Activated effector memory CD4-positive, alpha-beta T cell treated with anti-CD3 and anti-CD28 coated beads, Interleukin-2, amount 50 U/mL, for 16 hours (primary cell): ENCODE results near the gene EIF3I.

Experiments
- DNase-seq: peaks from one replicate; pipeline ENCODE4 v3.0.0-alpha.2; 2020

Gene EIF3I

DNA sequence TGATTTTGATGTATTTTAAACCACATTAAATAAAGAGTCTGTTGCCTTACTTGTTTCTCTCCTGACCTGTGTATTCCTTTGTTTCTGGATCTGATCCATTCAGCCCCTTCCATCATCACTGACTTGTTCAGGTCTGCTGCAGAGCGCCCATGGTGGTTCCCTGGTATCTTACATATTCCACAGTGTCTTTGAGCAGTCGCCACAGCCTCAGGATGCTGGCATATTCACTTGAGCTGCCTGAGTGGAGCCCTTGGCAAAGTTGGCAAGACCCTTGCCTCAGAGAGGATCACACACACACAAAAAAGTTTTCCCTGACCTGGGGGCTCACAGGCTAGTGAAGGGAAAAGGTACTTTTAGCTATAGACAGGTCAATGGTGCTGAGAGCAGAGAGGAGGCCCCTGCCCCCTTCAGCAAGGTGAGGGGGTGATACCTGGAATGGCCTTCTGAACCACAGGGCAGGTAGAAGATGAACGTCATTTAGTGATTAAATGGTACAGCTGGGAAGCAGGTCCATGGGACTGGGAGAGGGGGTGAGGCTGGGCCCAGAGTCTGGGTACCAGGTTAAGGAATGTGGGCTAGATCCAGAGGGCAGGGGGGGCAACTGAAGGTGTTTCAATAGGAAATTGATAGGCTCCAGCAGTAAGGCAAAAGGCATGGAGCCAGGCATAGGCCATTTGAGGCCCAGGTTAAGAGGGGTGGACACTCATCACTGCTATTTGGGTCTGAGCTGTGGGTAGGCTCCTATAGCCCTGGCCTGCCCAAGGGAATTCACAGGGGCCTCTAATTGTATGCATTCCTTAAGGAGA, 23.8 kb upstream of the EIF3I start:
- no peak for DNase-seq

DNA sequence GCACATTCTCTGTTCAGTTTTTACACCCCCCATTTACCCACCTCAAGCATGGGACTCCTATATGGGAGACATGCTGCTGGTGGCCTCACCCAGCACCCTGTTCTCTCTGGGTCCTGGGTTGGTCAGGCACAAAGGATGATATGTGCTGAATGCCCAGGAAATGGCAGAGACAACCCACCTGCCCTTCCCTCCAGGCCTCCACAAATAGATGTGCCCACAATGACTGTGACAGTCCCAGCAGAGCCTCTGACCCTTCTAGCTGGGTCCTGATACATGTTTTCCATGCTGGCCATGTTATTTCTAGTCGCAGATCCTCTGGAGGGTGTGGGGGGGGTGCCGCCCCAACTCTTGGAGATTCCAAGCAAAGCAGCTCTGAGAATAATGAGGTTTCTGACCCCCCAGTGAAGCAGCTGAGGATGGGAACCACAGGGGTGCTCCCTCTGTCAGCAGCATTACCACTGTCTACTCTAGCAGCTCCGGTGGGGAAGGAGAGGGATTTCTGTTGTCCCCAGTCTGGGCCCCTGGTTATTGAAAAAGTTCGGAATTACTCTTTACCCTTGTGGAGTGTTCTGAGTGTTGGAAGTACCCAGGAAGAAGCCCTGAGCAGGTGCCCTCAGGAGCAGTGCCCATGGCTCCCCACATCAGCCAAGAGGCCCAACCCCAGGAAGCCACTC, 23.0 kb upstream of the EIF3I start:
- DNase-seq, result no peak

DNA sequence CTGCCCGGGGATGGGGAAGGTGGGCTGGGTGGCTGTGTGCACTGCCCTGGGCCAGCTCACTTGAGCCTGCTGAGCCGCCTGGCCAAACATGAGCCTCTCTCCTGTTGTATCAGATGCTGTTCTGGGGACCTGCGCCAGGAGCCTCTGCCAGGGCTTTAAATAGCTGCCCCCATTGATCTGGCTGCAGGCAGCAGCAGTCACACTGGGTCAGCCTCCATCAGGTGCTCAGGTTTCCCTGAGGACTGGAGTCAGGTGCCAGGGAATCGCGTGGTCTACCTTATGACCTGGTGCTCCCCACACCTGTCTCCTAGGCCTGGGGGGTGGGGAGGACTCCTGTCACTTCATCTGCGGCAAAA, 22.5 kb upstream of the EIF3I start:
- no peak for DNase-seq

DNA sequence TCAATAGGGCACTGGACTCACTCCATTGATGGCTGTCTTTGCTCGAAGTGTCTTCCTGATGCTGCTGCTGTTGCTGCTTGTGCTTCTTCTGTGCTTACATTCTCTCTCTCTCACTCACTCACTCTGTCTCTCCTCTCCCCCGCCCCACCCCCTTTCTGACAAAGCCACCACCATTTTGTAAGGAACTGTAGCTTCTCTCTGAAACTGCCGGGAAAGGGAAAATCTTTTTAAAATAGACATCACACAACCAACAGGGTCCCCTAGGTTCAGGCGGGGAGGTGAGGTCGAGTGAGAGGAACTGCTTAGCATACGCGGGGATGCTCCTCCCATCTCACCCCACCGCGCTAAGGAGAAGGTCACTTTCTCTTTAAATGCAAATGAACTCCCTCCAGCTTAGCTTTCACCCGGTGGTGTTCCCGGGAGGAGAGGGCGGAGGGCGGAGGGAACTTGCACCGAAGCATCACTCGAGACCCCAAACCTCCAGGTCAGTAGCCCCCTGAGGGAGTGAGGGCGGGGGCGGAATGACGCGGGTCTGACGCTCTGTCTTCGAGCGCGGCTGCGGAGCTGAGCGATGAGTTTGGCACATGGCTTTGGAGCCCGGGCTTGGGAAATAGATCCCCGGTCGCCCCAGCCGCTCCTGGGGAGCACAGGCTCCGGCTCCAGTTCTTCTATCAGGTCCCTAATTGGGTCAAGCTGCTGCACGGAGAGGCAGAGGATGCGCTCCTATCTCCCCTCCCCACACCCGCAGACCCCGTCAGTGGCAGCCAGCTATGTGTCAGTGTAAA, 21.8 kb upstream of the EIF3I start, which contains the start of gene CCDC28B:
CCDC28B (plus strand) TSS at position 370 of the 785 bp plus-strand sequence. CDS start 1,341 bp downstream, outside the sequence.
- DNase-seq, result peak; percentile 82

DNA sequence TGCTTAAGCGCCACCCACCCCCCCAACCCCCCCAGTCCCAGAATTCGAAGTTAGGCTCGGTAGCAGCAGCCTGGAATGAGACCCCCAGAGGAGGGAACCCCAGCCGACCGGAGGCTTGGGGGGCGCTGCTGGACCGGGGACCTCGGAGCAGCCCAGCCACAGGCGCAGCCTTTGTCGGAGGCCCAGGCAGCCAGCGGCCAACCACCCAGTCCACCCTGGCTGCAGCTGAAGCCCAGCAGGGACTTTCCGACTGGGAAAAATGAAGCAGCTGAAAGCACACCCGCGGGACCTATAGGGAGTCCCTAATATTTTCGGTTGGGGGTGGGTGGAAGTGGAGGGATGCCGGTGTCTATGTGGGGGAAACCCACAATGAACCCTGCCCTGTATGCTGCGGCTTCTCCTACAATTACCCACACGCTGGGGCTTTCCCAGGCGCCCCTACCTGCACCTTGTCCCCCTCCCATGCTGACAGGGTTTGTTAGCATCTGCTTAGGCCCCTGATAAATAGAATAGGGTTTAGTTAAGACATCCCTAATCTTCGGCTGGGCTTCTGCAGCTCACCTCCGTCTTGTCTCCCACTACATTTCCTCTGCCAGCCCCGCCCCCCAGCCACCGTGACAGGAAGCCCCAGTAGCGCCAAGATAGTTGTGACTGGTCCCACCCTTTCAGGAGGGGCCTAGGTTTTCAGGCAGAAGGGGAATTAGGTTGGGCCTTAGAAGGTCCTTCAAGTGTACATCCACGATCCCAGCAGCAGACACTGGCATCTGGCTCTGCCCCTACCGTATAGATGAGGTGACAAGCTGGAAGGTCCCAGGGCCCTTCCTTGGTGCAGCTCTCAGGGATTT, 21.0 kb upstream of the EIF3I start:
- DNase-seq, result peak; percentile 91

DNA sequence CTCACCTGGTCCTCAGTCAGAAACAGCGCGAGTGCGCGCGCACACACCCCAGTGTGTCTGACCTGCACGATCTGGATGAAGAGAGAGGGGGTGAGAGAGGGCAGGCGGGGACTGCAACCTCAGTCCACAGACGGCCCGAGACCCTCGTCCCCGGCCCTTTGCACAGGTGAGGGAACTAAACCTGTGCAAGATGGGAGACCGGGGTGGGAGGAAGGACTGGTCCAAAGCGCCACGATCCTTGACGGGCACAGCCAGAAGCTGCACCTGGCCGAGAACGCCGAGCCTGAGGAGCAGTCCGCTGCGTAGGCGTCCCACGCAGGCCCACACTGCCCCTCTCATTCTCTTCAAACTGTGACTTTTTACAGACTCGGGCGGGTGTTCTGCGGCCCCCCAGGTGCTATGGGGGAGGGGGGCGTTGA, 17.3 kb upstream of the EIF3I start:
- no peak for DNase-seq

DNA sequence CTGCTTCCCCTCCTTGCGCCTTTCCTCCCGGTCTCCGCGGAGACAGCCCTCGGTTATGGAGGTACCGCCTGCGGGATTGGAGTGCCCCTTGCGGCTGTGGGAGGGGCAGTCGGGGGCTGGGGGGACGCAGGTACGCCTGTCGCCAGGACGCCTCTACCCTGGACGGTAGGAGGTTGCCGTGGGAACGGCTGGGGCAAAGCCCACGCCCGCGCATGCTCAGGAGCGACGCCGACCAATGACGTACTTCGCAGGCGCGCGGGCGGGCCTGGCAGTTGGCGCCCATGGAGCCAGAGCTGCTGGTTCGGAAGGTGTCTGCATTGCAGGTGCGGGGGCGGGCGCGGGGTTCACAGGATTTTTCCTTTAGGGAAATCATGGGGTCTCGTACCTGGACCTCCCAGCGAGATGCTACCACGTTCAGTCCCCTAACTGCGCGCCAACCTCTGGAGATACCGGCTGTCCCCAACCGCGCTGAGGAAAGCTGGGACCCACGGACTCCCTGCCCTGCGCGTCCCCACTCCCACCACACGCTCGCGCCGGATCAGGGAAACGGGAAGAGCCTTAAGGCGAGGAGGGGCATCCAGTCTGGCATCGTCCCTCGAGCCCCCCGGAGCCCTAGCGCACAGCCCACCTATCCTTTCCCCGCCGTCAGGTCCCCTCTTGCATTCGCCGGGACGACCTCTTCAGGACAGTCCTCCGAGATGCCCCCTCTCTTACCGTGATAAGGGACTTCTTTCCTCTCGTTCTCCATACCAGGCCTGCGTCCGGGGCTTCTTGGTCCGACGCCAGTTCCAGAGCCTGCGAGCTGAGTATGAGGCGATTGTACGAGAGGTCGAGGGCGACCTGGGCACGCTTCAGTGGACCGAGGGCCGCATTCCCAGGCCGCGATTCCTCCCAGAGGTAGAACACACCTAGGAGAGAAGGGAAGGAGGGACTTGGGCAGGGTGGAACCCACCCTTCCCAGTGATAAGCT, 16.5 kb upstream of the EIF3I start, which contains the start of gene IQCC:
IQCC (plus strand) TSS at position 271 of the 970 bp plus-strand sequence; CDS start at position 282, 11 bp downstream.
- DNase-seq, result peak; percentile 94

DNA sequence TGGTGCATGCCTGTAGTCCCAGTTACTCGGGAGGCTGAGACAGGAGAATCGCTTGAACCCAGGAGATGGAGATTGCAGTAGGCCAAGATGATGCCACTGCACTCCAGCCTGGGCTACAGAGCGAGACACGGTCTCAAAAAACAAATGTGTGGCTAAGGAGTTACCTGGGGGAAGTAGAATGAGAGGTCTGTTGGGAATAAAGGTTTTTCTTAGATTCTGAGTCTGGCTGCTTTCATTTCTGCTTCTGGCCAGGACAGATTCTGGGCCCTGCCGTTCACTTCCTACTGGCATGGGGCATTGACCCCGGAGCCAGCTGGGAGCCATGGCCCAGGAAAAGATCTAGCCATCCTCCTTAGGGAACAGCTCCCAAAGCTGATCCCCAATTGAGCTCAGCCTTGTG, 13.7 kb upstream of the EIF3I start:
- DNase-seq, result no peak

DNA sequence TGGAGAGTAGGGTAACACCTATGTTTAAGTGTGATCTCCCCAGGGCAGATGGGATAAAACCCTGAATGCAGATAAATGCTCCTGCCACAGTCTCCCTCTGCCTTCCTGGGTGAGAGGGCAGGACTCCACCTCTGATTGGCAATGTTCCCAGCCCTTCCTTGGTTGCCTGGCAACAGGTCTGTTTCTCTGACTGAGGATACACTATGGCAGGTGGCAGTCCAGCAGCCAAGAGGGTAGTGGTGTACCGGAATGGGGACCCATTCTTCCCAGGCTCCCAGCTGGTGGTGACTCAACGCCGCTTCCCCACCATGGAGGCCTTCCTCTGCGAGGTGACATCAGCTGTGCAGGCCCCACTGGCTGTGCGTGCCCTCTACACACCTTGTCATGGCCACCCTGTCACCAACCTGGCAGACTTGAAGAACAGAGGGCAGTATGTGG, 13.3 kb upstream of the EIF3I start, which contains the start of gene DCDC2B:
DCDC2B (plus strand) TSS at position 199 of the 438 bp plus-strand sequence; CDS start at position 204, 5 bp downstream.
- no peak for DNase-seq

DNA sequence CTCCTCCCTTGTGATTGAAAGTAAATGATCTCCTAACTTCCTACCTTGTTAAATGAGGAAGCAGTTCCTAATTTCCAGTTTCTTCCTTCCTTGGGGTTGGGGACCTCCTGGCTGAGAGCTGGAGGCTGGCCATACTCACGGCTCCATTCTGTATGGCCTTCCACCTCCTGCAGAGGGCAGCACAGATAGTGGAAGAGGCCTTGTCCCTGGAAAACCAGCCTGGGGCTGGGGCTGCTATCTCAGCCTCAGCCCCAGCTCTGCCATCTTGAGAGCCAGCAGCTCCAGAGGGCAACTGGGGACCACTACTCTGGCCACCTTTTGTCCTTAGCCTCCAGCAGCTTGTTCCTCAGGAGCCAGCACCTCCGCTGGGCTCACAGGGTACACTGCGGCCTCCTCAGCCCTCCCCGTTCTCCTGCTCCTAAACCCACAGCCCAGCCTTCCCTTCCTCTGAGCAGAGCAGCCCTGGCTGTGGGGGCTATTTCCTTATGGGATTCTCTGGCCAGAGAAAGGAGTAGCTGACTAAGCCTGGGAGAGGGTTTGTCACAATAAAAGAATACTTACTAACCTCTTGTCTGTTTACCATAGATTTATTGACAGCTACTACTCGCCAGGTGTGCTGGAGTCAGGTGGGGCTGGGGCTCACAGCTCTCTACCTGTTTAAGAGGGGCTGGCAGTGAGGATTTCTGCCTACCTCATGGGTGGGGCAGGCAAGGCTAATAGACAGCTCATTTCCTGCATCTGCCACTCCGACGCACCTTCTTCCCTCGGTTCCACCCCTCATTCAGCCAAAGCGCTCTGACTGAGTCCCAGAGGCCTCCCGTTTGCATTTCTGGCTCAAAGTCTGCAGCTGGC, 6.4 kb upstream of the EIF3I start:
- DNase-seq, result peak; percentile 84

DNA sequence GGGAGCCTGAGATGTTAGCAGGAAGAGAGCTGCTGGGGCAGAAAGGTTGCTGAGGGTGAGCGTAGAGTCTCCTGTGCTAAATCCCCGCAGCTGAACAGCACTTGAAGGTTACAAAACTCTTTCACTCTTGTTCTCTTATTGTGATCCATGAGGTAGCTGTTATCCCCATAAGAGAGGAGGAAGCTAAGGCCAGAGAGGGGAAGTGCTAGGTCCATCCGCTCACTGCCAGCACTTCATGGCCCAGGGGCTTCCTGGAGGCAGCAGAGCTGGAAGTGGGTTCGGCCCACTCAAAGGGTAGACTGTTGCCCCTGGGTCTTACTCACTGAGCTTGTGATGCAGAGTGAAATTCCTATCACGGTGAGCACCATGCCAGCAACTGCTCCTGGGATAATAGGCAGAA, 5.6 kb upstream of the EIF3I start:
- DNase-seq, result no peak

DNA sequence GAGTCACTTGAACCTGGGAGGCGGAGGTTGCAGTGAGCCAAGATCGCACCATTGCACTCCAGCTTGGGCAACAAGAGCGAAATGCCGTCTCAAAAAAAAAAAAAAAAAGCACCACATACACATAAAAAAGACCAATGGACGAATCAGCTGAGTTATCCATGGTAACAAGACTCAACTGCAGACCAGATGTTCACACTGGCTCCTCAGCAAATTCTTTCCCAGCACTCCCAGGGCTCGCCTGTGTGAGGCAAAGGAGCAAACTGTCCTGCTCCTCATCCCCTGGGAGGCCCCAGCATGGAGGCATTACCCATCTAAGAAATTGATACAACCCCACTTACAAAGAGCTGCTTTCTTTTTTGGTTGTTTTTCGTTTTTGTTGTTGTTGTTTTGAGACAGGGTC, 3.2 kb upstream of the EIF3I start:
- DNase-seq, result no peak

DNA sequence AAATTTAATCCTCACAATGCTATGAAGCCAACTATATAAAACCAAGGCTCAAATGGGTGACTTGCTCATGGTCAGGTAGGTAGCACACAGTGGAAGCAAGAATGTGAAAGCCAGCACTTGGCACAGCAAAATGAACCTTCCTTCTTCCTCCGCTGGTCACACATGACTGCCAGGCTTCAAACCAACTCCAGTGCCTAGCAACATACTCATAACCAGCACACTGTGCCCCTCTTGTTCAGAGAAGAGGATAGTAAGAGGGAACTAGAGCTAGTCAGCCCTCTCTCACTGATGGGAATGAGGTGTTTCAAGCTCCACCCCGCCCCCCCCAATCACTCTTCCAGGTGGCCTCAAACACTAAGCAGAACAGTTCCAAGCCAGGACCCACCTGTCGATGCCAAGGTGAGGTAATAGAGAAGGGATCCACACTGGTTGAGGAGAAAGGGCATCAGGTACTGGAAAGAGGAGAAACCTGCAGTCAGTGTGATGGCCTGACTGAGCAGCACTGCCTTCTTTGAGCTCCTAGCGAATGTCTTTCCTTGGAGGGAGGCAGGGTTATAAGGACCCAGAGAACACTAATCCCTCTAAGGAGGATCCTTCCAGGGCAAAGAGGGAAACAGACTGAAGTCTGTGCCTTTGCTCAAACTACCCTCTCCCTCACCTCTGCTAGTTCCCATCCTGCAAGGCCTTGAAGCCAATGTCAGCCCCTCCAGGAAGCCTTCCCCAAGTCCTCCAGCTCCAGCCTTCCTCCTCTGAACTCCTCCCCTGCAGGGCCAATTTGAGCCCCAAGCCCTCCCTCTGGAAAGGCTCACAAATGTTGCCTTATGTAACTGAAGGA, 1.2 kb upstream of the EIF3I start:
- DNase-seq, result no peak

DNA sequence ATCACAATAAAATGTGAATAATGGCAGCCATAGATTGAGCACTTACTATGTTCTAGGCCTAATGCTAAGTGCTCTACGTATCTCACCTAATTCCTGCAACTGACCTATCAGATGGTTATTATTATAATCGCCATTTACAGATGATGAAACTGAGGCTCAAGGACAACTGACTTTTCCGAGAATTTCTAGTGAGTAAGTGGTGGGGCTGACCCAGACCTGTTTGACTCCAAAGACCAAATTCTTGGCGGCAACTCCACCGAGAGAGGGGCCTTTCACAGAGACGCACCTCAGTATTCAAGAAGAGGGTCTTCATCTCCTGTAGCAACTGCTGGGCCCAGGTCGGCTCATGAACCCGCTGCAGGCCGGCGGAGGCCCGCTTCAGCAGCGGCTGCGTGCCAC, 627 bp upstream of the EIF3I start:
- no peak for DNase-seq

DNA sequence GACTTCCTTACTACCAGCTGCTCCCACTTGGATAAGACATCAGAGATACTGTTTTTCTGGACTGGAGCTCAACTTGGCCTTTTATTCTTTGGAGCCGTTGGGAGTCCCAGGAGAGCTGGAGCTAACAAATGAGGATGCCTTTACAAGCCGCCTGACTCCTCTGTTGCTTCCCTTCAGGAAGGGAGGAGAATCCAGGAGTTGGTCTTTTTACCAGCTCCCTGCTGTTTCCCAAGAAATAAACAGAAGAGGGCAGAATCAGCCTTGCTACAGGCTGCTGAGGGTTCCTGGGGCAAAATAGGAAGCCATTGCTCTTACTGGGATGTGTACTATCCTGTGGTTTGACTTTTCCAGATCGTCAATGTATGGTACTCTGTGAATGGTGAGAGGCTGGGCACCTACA, 1.5 kb downstream of the EIF3I start:
- no peak for DNase-seq

DNA sequence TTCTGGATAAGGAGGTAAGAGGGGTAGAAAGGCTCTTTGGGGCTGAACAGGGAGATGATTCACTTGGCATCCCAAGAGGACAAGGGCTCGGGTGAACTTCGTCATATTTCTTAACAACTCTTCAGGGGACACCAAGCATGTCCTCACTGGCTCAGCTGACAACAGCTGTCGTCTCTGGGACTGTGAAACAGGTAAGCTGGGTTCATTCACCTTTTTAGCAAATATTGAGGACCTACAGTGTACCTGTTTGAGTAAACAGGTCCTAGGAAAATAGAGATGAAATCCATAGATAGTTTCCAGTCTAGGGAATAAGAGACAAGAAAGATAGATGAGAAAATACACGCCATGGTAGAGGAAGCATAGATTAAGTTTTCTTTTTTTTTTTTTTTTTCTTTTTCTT, 2.1 kb downstream of the EIF3I start:
- DNase-seq, result no peak

DNA sequence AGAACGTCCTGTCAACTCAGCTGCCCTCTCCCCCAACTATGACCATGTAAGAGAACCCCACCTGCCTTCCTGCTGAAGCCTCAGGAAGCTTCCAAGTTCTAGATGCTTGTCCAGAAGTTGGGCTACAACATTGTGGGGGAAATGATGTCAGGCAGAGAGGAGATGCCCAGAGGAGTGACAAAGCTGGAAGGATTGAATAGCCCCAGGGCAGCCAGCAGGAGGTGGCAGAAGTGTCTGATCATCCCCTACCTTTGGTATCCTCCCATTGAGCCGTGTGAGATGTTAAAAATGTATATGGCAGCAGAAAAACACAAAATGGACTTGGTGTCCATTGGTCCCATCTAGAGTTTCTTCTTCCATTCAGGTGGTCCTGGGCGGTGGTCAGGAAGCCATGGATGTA, 6.6 kb downstream of the EIF3I start:
- no peak for DNase-seq

DNA sequence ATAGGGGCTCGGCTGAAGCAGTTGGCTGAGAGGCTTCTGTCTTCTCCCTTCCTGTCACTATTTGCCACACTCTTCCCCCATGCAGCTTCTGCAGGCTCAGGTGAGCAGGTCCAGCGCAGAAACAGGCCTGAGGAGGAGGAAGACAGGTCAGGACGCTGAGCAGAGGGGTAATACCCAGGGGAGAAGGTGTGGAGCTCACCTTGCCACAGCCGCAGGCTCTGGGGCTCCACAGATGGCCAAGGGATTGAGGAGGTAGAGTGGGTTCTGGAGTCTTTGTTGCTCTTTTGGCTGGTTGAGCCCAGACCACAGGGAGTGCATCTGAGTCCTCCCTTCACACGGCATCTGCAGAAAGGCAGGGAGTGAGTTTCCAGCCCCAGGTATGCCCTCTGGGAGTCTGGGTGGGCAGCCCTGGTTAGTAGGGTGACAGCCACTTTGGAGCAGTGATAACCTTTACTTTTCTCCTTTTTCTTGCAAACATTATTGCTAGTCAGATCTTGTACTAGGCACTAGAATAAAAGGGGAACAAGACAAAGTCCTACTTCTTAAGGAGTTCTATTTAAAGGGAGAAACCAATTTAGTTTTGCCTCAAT, 9.7 kb downstream of the EIF3I start:
- no peak for DNase-seq
